ENCODE measurements around the gene CDKN2B-AS1.

DNA sequence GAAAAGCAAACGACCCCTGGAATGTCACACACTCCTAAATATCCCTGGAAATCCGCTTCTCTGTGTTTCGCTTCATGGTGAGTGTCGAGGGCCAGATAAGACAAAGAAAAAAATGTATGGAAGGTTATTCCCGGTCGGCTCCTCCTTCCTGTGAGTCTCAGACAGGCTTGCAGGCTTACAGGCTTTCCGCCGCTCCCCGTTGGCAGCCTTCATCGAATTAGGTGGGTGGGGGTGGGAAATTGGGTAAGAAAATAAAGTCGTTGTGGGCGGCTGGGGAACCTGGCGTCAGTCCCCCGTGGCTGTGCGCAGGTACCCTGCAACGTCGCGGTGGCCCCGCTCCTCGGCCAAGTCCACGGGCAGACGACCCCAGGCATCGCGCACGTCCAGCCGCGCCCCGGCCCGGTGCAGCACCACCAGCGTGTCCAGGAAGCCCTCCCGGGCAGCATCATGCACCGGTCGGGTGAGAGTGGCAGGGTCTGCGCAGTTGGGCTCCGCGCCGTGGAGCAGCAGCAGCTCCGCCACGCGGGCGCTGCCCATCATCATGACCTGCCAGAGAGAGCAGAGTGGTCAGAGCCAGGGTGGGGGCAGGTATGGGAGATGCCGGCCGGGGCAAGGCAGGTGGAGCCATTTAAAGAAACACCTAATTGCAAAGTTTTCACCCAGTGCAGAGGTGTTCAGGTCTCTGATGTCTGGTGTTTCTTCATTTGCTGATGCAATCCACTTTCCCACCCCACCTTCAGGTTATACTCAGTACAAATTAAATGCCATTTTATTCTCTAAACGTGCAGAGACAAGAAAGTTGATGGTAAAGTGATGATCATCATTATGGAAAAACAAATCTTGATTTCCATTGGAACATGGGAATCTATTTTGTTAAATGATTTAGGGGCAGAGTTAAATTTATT is 11.4 kb downstream of the CDKN2B-AS1 start:
- TF ChIP-seq, protein P1, sequence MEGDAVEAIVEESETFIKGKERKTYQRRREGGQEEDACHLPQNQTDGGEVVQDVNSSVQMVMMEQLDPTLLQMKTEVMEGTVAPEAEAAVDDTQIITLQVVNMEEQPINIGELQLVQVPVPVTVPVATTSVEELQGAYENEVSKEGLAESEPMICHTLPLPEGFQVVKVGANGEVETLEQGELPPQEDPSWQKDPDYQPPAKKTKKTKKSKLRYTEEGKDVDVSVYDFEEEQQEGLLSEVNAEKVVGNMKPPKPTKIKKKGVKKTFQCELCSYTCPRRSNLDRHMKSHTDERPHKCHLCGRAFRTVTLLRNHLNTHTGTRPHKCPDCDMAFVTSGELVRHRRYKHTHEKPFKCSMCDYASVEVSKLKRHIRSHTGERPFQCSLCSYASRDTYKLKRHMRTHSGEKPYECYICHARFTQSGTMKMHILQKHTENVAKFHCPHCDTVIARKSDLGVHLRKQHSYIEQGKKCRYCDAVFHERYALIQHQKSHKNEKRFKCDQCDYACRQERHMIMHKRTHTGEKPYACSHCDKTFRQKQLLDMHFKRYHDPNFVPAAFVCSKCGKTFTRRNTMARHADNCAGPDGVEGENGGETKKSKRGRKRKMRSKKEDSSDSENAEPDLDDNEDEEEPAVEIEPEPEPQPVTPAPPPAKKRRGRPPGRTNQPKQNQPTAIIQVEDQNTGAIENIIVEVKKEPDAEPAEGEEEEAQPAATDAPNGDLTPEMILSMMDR (IDR thresholded peaks at IDR 0.05), result no peak
- TF ChIP-seq POLR2A (IDR thresholded peaks at IDR 0.05), result no peak

Data from Peyer's patch (tissue), 4 donors.